ENCODE results near the gene CORO2A. TPM values are rescaled to one million over a fixed set of nuclear protein-coding genes. Genes with fewer than 3 reads are reported as not detected.

CORO2A gene
- total and polyA plus RNA-seq, 10 of the 15 experiments (the other 5 are each of a cell fraction or from before 2014, with no cell fraction given) = 1.0 to 5.3 (median 3.5) TPM

DNA sequence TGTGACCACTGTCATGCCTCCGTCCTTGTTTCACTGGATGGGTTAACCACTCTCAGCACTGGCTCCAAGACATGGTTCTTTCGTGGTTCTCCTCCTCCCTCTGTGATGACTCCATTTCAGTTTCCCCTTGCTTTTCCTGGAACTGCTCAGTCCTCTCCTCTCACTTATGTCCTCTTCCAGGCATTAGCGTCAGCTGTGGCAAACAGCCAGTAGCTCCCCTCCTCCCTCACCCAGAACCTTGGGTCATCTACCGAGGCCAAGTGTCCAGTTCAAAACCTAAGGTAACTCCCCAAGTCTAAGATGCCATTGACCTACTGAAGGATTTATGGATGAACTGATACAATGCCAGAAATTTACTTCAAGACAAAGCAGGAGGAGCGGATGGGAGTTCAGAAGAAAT is 9.8 kb upstream of the CORO2A start:
- no peak overlapping the region for H3K27ac ChIP-seq (ENCODE audit: control insufficient read depth, insufficient read depth)
- H3K27me3 ChIP-seq (replicated peaks in 1 of 2; ENCODE audit: control insufficient read depth in 2 of 2, insufficient read depth in 2 of 2, low read length in 1 of 2) = no peaks in the 10 kb centered on the region
- CTCF ChIA-PET = interaction anchor here (0.9 to 1.5 kb wide), 3 partner anchors 53 to 574 kb away, joined by 3 read pairs; partner anchors contain the start of gene TBC1D2
- no TSS peak for BruUV-seq (replicated peaks)
- no peak overlapping the region for H3K4me3 ChIP-seq
- no peak for DNase-seq (ENCODE audit: low read depth, low spot score)
- FAIRE-seq = no peak
- RAD21 ChIA-PET (ENCODE audit: unreplicated experiment) = interaction anchor here (1.1 kb wide), 1 partner anchor 84 kb away, joined by 4 read pairs; the partner anchor contains the start of gene TRIM14
- POLR2A ChIA-PET = interaction anchor here (0.6 to 1.1 kb wide), 2 partner anchors 84 to 158 kb away, joined by 3 to 4 read pairs; no protein-coding TSS in a partner anchor
- no peak overlapping the region for H3K9ac ChIP-seq (ENCODE audit: control insufficient read depth, insufficient read depth, low read length)
- H3K9me3 ChIP-seq (replicated peaks; ENCODE audit: control insufficient read depth, insufficient read depth, low read length) = no peaks in the 10 kb centered on the region
- H3K36me3 ChIP-seq (ENCODE audit: control insufficient read depth in 2 of 2, insufficient read depth in 2 of 2, low read length in 1 of 2) = no peaks in the 10 kb centered on the region
- H4K20me1 ChIP-seq (ENCODE audit: control insufficient read depth, insufficient read depth) = no peaks in the 10 kb centered on the region
- no peak overlapping the region for H3K4me2 ChIP-seq (ENCODE audit: control insufficient read depth, insufficient read depth)
- no peak overlapping the region for H2AFZ ChIP-seq (ENCODE audit: control insufficient read depth, low read depth, low read length)
- in situ Hi-C loops (cut with MboI) = no loop called here
- intact Hi-C loops (cut with micrococcal nuclease; ENCODE audit: unreplicated experiment) = no loop called here
- 63% methylated on average over 5 of the region's 5 CpGs for WGBS (ENCODE audit: insufficient coverage, insufficient replicate concordance, low lambda C conversion rate, missing lambda C conversion rate)
- SMC1A ChIA-PET (ENCODE audit: uncharacterized antibody, unreplicated experiment) = interaction anchor here (0.7 to 2.5 kb wide), 3 partner anchors 84 to 105 kb away, joined by 3 to 6 read pairs (median 5); partner anchors contain the start of gene TRIM14
- no peaks in the 10 kb centered on the region for H3K79me2 ChIP-seq (ENCODE audit: control insufficient read depth, insufficient read depth, low read length)
- TF ChIP-seq, protein P1, sequence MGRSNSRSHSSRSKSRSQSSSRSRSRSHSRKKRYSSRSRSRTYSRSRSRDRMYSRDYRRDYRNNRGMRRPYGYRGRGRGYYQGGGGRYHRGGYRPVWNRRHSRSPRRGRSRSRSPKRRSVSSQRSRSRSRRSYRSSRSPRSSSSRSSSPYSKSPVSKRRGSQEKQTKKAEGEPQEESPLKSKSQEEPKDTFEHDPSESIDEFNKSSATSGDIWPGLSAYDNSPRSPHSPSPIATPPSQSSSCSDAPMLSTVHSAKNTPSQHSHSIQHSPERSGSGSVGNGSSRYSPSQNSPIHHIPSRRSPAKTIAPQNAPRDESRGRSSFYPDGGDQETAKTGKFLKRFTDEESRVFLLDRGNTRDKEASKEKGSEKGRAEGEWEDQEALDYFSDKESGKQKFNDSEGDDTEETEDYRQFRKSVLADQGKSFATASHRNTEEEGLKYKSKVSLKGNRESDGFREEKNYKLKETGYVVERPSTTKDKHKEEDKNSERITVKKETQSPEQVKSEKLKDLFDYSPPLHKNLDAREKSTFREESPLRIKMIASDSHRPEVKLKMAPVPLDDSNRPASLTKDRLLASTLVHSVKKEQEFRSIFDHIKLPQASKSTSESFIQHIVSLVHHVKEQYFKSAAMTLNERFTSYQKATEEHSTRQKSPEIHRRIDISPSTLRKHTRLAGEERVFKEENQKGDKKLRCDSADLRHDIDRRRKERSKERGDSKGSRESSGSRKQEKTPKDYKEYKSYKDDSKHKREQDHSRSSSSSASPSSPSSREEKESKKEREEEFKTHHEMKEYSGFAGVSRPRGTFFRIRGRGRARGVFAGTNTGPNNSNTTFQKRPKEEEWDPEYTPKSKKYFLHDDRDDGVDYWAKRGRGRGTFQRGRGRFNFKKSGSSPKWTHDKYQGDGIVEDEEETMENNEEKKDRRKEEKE (IDR thresholded peaks at IDR 0.05) = no peak
- no peak for TF ChIP-seq BACH1 (IDR thresholded peaks at IDR 0.05; ENCODE audit: borderline replicate concordance)
- TF ChIP-seq ZNF592 (IDR thresholded peaks at IDR 0.05) = no peak
- TF ChIP-seq, protein P2, sequence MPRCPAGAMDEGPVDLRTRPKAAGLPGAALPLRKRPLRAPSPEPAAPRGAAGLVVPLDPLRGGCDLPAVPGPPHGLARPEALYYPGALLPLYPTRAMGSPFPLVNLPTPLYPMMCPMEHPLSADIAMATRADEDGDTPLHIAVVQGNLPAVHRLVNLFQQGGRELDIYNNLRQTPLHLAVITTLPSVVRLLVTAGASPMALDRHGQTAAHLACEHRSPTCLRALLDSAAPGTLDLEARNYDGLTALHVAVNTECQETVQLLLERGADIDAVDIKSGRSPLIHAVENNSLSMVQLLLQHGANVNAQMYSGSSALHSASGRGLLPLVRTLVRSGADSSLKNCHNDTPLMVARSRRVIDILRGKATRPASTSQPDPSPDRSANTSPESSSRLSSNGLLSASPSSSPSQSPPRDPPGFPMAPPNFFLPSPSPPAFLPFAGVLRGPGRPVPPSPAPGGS (IDR thresholded peaks at IDR 0.05; ENCODE audit: borderline replicate concordance, insufficient read depth, low read depth, low read length, poor library complexity, severe bottlenecking) = no peak
- H3K4me1 ChIP-seq (ENCODE audit: control insufficient read depth, insufficient read depth, low read length) = peaks cover 11% of the 10 kb centered on the region
- ATAC-seq = no peak
